ENCODE data around the gene STEEP1.
A peak's percentile ranks its signal among the peaks of the same experiment; 100 is the strongest.

The STEEP1 gene

DNA sequence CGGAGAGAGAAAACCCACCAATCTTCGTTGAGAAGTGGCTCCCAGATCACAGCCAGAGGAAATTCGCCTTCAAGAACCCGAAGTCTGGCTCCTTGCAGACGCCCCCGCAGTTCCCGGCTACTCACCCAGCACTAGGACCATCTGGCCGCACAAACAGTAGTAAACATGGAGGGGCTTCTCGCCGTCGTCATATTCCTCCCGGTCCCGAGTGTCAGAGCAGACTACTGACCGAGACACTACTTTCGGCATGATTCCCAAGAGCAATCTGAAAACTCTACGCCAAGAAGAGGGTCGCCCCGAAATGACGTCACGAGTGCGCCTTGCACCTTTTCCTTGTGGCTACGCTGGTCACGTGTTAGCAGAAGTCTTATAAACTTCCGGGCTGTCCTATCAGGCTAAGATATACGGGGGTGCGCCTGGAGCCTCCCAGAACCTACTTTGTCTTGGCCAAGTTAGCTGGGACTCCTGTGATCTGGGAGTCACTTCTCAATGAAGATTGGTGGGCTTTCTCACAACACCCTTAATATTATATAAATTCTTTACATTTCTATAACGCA lies at the start of gene STEEP1:
Gene STEEP1 (minus strand): TSS at position 303 of the 557 bp plus-strand sequence. CDS start 54 bp downstream, at position 249.
- DNase-seq (ENCODE audit: low spot score), result peak; percentile 77

DNA sequence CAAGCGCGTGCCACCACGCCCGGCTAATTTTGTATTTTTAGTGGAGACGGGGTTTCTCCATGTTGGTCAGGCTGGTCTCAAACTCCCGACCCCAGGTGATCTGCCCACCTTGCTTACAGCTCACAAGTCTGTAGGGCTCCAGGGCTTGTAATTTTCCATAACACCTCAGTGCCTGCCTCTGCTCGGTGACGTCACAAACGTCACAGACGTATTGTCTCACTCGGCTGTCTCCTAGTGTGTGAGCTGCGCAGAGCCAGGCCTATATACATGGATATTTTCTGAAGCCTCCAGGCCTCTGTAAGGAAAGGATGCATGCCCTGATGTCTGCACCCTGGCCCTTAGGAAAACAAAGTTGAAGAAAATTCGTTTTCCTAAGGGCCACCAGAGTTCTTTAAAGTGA lies 49.6 kb upstream of the STEEP1 start:
- DNase-seq (ENCODE audit: low spot score), result no peak

DNA sequence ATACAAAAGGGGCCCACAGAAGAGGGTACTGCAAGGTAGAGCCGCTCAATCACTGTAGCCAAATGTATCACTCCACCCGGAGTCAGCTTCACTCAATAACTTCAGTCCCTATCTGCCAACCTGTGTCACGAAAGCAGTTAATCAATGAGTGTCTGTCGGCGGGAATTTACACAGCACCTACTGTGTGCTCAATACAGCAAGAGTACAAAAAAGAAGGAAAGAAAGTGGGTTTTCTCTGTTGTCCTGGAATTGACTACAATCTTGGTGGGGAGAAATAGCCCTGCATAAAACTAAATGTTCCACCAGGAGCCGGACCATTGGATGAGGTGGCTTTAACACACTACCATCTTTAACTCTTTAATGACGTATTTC lies 41.8 kb upstream of the STEEP1 start:
- no peak for DNase-seq (ENCODE audit: low spot score)

DNA sequence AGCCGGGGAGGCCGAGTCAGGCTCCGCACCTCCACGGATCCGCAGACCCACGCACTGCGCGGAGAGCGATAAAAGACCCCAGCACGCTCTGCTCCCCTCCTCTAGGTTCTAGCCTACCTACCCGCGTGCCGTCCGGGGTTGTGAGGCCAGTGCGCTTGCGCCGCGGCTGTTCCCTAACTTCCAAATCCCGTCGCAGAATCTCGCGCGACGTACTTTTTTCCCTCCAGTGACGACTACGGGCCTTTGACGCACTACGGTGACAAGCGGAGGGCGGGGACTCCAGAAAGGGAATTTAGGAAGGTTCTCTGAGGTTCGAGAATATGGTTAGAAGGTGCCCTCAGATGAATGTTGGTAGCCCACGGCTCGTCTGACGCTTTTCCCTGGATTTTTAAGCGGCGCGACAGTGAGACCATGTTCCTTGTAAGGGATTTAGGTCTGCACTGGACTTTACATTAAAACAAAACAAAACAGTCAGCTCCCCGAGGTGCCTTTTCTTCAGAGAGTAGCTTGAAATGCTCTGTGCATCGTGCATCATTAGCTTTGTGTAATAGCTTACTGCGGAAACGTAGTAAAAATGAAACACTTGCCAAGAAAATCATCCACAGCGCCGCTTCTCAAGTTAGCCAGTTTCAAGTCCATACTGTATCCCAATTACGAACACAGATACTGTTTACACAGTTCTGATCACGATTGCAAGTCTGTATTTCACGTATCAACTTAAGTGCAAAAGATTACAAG lies 41.2 kb upstream of the STEEP1 start, which contains the start of gene NKRF:
Gene NKRF (minus strand): TSS at position 145 of the 738 bp plus-strand sequence.
- DNase-seq (ENCODE audit: low spot score), result peak; percentile 87

DNA sequence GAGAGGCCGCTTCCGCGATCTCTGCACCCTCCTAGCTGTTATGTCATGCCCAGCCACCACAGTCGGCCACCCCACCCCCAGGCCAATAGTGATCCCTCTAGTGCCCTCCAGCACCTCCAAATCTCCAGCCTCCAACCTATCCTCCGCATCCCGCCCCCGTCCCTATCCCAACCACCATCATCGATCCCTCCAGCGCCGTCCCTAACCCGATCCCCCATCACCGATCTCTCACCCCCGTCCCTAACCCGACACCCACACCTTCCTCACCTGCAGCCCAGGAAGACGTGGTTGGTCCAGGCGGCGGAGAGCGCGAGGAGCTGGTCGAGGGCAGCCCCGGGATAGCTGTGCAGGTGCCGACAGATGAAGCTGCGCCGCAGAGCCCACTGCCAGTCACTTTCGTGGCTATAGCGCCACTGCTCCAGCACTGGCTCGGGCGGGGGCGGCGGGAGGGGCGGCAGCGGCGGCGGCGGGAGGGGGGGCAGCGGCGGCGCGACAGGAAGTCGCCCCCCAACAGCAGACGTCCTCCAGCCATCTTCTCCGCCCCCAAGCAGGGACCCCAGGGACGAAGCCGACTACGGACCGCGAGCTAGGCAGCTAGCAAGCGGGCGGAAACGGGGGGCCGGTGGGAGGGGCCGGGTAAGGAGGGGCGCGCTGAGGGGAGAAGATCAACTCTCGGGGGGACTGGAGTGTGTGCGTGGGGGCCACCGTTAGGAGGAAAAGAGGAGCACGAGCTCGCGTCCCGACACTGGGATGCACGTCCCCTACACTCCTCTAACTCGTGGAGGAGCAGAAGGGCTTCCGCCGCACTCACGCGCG lies 40.5 kb upstream of the STEEP1 start:
- peak; percentile 35 for DNase-seq (ENCODE audit: low spot score)

DNA sequence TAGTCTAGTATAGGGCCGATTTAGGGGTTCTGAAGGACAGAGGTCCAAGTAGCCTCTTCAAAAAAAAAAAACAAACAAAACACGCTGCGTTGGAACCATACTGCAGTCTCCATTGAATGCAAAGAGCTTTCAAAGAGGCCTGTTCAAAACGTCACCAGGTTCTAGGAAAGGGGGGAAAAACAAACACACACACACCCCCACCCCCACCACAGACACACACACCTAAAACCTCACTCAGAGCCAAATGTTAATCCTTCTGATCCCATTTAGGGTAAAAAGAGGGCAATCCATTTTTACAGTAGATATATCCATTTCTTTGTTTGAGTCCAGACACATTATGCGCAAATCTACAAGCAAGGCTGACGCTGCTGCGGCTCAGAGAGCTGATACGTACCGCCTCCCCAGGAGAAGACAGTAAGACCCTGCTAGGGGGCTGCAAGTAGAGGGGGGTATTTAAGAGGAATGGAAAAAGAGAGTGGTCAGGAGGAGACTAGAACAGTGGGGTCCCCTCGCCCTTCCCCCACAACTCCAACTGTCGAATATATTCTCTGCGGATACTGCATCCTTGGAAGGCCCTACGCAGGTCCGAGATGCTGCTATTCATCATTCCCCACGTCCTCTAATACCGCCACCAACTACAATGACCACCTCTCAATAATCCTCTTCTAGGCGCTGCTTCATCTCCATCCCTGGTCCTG lies 39.7 kb upstream of the STEEP1 start:
- DNase-seq (ENCODE audit: low spot score), result no peak

DNA sequence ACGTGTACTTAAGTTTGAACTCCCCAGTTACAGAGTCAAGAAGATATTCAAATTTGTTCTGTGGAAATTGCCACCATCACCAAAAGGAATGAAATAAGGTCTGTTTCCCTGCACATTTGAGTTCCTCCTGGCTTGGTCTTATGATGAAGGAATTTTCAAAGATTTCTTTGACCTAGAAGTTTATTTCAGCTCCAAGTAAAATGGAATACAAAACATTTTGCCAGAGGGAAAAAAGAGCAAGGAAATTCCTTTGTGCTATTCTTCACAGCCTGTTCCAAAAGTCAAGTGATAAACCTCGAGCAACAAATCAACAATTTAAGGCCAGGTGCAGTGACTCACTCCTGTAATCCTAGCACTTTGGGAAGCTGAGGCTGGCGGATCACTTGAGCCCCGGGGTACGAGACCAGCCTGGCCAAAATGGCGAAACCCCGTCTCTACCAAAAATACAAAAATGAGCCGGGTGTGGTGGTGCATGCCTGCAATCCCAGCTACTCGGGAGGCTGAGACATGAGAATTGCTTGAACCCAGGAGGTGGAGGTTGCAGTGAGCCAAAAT lies 37.6 kb upstream of the STEEP1 start:
- DNase-seq (ENCODE audit: low spot score), result no peak

DNA sequence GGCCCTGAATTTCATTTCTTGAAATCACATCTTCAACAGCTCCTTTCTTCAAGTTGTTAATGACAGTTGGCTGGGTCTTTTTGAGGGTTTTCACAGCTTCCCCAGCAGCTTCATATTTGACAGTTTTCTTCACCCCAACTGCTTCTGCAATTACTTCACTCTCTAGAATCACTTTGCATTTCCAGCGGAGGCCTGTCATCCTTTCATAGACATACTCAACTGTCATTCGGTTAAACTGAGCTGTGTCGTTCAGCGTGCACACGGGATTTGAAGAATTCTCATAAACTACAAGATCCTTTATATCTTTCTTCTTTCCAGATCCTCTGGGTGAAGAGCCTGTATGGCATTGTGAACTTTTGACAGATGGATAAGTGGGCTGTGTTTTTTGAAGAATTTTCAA lies 24.6 kb upstream of the STEEP1 start:
- DNase-seq (ENCODE audit: low spot score), result no peak

DNA sequence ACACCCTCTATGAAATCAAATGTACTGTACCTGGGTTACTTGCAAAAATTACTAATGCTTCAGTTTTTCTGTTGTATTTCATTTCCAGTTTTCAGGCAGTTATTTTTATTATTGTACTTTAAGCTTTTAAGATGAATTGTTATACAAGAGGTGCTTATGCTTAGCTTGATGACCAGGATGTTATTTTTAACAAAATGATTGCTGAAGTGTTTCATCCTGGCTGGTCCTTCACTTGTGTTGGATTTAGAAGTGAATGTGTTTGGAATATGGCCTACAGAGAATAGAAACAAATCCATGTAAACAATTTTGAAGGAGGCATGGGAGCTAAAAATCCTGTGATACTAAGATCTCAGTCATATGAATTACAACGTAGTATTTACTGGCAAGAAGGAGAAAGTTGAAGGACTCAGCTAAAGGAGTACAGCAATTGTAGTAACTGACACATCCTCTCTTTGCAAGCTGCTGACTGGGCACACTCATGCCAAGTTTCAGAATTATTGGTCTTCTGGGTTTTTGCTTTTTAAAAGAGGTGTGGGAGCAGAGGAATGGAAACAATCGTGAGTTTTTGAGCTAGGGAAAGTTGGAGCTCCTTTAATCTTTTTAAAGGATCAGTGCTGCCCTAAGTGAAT lies 18.3 kb upstream of the STEEP1 start:
- DNase-seq (ENCODE audit: low spot score), result no peak

DNA sequence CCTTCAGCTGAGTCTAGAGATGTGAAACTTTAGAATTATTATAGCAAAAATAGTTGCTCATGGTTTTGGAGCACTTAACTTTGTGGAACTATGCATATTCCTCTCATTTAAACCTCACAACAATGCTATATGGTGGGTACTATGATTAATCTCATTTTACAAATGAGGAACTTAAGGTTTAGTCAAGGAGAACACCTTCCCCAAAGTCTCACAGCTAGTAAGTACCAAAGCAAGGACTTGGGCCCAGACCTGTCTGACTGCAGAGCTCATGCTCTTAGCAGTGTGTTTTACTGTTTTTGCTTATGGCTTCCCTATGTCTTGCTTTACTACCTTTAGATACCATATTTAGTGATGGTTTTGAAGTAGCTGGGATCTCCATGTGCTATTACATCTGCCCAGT lies 14.2 kb upstream of the STEEP1 start:
- DNase-seq (ENCODE audit: low spot score), result no peak

DNA sequence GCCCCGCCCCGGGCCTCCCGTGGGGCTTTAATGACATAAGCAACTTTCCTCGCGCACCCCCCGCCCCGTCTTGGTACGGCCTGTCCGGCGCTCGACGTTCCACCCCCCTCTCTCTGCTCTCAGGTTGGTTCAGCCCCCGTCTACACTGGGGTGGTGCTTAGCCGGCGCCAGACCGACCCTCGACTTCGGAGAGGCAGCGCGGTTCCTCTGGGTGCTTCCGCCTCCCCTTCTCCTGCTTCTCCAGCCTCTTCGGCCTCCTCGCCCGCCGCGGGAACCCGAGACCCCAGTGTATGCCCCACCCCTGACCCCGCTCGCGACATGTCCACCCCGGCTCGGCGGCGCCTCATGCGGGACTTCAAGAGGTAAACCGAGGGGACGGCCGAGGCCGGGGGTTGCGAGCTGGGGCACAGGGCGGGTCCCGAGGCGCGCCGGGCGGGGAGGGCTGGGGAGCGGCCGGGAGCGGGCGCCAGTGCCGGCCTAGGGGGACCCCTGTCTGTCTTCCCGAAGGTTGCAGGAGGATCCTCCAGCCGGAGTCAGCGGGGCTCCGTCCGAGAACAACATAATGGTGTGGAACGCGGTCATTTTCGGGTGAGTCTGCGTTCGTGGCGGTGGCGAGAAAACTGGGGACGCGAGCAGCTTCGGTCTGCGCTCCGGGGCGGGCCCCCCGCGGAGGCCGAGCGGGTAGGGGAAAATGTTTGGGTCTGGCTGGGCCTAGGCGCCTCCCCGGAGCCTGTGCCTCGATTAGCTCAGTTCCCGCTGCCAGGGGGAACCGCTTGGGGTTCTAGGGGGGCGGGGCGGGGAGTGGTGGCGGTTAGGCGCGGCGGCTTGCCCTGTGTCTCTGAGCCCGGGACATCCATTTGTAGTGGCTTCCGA lies 9.4 kb upstream of the STEEP1 start, which contains the start of gene UBE2A:
Gene UBE2A (plus strand): TSS at position 170 of the 873 bp plus-strand sequence. CDS start 149 bp downstream, at position 319.
- peak; percentile 80 for DNase-seq (ENCODE audit: low spot score)

DNA sequence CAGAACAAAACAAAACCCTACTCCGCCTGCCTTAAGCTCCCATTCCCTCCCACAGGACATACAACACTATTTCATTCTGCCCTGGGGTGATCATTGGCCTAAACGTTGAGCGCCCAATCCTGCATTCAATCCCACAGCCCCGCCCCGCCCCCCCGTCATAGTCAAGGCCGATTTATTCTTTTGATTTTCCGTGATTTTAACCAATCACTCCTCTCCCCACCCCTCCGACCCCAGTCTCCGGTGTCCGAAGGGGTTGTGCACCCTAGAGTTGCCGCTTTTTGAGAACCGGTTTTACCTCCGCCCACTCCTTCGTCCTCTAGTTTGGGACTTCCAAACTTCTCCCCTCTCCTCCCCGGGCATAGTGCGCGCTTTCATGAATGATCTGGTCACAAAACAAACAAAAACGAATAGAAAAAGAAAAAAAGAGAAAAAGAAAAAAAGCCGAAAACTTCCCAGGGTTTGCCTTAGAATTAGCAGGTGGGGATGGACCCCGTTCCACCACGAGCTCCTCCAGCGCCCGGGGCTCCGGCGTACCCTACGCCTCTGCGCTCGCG lies 8.7 kb upstream of the STEEP1 start:
- no peak for DNase-seq (ENCODE audit: low spot score)

DNA sequence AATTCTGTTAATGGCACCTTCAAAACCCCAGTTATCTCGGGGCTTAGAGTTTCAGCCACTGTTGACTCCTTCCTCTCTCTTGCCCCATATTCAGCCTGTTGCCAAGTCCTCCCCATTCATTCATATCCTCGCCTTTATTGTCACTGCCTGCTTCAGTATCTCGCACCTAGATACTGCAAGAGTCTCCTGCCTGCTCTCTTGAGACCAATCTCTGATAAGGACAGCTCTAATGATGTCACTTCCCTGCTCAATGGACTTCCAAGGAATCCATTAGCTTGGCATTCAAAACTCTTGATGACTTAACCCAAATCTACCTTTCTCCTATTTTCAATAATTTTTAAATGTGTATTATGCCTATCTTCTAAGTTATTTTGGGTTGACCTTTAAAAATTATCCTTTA lies 8.0 kb upstream of the STEEP1 start:
- no peak for DNase-seq (ENCODE audit: low spot score)

DNA sequence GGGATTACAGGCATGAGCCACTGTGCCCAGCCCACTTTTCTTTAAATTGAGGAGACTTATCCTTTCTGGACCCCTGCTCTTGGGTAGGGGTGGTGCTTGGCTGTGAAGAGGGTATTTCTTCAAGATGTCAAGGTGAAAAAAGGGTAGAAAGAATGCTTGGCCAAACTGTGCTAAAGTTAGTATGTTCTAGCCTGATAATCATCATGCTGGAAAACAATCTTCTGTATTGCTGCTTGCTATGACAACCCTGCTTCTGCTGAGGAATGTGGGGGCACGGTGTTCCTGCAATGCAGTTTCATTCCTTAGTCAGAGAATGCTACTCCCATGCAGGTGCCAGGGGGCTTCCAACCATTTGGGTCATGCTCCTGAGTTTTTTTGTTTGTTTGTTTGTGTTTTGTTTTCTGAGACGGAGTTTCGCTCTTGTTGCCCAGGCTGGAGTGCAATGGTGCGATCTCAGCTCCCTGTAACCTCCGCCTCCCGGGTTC lies 5.2 kb upstream of the STEEP1 start:
- DNase-seq (ENCODE audit: low spot score), result no peak

DNA sequence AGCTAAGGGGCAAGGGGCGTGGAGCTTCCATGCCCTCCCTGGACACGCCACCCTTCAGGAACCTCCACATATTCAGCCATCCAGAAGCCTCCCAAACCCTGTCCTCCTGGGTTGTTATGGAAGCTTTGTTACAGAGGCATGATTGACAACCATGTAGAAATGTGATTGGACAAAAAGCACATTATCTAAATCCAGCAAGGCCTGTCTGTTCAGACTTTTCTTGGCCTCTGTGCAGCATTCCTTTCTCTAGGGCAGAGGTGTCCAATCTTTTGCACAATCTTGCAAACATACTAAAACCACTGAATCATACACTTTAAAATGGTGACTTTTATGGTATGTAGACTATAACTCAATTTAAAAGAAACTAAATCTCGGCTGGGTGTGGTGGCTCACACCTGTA lies 12.7 kb downstream of the STEEP1 start:
- no peak for DNase-seq (ENCODE audit: low spot score)

DNA sequence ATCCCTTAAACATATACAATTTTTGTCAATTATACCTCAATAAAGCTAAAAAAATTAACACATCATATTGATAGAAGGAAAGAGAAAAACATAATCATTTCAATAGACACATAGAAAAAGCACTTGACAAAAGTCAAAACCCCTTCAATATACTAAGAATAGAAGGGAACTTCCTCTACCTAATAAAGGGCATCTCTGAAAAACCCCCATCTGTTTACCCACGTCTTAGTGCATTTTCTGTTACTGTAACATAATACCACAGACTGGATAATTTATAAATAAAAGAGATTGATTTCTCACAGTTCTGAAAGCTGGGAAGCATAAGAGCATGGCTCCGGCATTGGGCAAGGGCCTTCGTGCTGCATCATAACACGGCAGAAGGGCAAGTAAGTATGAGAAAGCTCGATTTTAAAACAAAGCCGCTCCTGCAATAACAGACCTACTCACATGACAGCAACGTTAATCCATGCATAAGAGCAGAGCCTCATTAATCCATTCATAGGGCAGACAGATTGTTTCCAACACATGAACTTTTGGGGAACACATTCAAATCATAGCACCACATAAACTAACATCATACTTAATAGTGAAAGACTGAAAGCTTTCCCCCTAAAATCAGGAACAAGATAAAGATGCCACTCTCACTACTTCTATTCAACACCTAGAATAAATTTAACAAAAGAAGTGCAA lies 15.7 kb downstream of the STEEP1 start:
- no peak for DNase-seq (ENCODE audit: low spot score)

DNA sequence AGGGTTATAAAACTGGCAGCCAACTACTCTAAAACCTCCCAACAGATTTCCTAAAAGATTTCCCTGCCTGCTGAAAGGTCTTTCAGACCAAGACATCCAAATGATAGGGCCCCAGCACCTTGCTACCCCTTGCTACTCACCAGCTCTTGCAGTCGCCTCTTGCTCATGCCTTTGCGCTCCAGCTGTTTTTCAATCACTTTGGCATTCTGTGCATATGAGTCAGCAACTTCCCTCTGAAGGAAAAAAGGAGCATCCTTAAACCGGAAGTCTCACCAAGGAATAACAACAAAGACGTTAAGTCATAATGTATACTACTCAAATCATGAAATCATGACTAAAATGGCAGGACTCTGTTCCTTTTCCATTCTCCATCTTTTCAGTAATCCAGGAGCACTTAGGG lies 24.0 kb downstream of the STEEP1 start:
- DNase-seq (ENCODE audit: low spot score), result no peak

DNA sequence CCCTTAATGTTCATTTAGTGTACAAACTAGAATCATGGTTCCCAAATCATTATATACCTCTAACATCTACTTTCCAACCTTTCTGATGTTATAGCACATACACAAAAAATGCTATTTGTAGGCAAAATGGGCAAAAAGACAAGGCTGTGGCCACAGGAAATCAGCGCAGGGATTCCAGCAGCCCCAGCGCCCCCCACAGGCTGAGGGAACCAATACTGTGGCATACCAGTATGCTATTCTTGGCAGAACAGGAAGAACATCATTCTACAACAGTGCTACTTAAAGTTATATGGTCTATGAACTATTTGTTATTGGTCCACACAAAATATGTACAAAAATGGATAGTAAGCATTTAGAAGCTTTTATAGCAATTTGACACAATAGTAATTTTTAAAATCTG lies 25.3 kb downstream of the STEEP1 start:
- DNase-seq (ENCODE audit: low spot score), result no peak

DNA sequence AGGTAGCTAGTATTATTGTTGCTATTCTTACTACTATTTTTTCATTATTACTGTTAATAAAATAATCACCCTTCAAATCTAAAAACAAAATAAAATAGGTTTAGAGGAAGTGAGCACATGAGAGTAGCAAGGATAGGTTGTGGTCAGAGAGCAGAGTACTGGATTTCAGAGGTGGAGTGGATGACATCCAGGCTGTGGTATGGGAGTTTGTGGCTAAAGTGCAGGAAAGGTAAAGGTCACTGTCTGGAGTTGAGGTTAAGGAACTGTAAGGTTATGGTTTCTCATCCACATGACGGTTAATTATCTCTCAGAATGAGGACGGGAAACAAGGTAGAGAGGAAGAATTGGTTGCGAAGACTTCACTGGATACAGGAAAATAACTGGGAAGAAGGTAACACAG lies 27.7 kb downstream of the STEEP1 start:
- no peak for DNase-seq (ENCODE audit: low spot score)
